Erythroblast (primary cell): ENCODE results near the gene HECW1.
"Not testable (repeated sequence)": the region's sequence is repeated elsewhere in the genome, so short reads cannot be mapped to it uniquely, and the experiment has no call there.

Experiments used
- DNase-seq, 2 experiments: peaks; one replicate each; lab custom pipeline; 2025; lab: John Stamatoyannopoulos, UW
- GATA1 ChIP-seq: IDR thresholded peaks from 2 replicates; pipeline ENCODE4 v1.6.1; 2011; ENCODE audit warnings: low read depth, mild to moderate bottlenecking, control low read depth, low read length, moderate library complexity
- POLR2A ChIP-seq: IDR thresholded peaks from 2 replicates; pipeline ENCODE4 v1.6.1; 2011; ENCODE audit warnings: mild to moderate bottlenecking, low read length

HECW1 gene

DNA sequence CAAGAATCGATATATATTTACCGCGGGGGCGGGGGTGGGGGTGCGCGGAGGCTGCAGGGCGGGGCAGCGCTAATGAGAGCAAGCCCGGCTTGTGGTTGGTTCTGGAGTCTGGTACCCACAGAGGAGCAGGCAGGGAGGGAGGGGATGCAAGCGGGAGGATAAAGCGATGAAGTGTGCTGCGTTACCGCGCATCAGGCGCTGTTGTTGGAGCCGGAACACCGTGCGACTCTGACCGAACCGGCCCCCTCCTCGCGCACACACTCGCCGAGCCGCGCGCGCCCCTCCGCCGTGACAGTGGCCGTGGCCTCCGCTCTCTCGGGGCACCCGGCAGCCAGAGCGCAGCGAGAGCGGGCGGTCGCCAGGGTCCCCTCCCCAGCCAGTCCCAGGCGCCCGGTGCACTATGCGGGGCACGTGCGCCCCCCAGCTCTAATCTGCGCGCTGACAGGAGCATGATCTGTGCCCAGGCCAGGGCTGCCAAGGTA lies at the start of gene HECW1:
TSS of gene HECW1 (plus strand) at position 189 of the 482 bp plus-strand sequence. CDS start 131,259 bp downstream, outside the sequence.
- DNase-seq: no peak

DNA sequence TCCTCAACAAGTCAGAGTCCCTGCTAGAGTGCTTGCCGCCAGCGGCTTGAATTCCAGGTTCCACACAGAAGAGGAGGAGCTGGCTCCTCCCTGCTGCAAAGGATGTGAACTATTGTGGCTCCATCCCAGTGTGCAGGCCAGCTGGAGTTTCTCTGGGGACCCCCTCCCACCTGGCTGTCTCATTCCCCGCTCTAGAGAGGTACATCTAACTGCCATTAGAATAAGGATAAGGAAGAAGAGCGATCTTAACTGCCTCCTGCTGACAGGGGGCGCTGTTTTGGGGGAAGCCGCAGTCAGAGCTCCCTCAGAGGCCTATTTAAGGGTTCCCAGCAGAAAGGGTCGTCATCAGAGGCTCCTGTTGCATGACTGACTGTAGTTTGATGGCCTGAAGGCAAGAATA lies 40.8 kb upstream of the HECW1 start:
- TF ChIP-seq GATA1: no peak
- no peak for TF ChIP-seq POLR2A
- peak; percentile 21 to 54 for DNase-seq

More for the DNA sequence above, at the start of gene HECW1:
- no peak for TF ChIP-seq GATA1
- no peak for TF ChIP-seq POLR2A

DNA sequence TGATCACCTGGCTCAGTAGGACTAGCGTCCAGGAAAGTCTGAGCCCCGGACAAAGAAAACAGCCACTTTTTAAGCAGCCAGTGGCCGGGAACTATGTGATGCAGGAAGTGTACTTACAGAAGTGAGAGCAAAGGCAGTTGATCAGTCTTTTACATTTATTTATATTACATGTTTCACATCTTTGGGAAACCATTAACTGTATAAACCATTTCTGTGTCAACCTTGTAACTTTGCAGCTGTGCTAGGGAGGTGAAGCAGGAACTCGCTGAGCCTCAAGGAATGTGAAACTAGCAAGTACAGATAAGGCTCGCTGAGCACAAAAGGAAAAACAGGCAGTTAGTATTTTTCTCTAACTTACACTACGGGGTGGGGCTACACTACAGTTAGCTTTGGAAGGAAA lies 39.9 kb upstream of the HECW1 start:
- DNase-seq: no peak
- TF ChIP-seq GATA1 (no peak), POLR2A (no peak)

GRCh38 chr7:43073811-43074210 lies 38.6 kb upstream of the HECW1 start:
- not testable (repeated sequence) for DNase-seq

DNA sequence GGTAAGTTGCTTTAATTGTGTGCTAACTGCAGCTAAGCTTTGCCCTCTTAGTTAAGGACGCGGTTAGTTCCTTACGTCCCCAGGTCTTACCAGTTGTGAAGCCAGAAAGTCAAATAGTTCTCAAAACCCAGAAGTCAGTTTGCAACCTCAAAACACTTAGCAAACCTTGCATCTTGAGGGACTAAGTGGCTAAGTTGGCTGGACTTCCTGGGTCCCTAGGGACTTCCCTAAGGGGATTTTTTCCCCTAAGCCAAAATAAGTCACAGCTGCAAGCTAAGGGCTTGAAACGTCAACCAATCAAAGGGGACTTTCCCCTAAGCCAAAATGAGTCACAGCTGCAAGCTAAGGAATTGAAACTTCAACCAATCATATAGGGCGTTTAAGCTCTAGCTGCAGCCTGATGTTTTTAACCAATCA lies 36.2 kb upstream of the HECW1 start:
- TF ChIP-seq GATA1: no peak
- TF ChIP-seq POLR2A: no peak
- no peak for DNase-seq

GRCh38 chr7:43076606-43077005 lies 35.8 kb upstream of the HECW1 start:
- DNase-seq: no peak
- TF ChIP-seq POLR2A (no peak), GATA1 (no peak)

DNA sequence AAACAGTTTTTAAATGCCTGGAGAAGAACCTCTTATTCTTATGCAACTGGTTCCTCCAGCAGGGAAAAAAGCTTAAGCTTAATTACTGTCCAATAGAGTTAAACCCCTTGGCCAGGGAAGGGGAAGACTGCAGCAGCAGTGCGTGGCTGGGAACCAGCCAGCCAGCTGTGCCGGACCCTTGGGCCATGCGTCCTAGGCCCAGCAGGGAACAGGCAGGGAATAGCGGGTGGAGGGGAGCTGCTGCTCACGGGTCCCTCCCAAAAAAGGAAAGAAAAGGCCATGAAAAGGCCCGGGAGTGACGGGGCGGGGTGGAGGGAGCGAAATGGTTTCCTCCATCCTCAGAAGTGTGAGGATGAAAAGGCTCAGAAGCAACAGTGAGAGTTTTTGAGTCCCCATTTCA lies 35.2 kb upstream of the HECW1 start:
- no peak for DNase-seq
- no peak for TF ChIP-seq POLR2A
- no peak for TF ChIP-seq GATA1

DNA sequence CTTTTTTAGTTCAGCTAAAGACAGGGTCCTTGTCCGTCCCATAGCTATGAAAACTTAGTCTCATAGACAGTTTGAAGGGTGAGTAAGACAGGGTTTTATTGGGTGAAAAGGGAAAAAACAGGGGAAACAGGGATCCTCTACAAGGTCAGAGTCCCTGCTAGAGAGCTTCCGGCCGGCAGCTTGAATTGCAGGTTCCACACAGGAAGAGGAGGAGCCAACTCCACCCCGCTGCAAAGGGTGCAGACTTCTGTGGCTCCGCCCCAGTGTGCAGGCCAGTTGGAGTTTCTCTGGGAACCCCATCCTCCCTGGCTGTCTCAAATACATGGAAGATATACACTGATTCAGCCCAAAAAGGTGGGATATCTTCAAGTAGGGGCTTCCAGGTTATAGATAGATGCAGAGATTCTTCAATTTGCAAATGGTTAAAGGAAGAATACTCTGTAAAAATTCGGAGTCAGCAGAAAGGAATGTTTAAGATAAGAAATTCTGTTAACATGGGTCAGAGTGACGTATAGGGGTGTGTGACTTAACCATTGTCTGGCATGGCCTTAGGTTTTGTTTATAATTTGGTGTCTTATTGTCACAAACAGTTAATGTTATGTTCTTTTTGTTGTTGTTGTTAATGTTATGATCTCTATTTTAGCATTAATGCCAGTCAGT lies 34.6 kb upstream of the HECW1 start:
- no peak for DNase-seq

DNA sequence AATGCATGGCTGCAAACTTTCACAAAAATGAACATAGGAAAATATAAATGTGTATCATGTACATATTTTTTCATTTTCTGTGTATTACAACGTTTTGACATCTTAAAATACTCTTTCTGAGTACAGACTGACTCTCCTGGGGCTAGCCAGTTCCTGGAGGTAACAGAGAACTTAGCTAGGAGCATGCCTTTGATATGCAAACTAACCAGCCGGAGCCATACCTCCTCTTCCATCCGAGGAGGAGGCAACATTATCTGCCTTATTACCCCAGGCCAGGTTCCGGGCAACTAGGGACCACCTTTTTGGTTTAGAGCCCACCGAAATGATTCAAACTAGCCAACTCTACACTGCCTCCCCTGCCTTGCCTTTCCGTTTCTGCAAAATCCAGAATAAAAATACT lies 33.7 kb upstream of the HECW1 start:
- TF ChIP-seq POLR2A (no peak), GATA1 (no peak)
- DNase-seq: no peak

More for the DNA sequence above, 34.6 kb upstream of the HECW1 start:
- TF ChIP-seq POLR2A (no peak), GATA1 (no peak)

DNA sequence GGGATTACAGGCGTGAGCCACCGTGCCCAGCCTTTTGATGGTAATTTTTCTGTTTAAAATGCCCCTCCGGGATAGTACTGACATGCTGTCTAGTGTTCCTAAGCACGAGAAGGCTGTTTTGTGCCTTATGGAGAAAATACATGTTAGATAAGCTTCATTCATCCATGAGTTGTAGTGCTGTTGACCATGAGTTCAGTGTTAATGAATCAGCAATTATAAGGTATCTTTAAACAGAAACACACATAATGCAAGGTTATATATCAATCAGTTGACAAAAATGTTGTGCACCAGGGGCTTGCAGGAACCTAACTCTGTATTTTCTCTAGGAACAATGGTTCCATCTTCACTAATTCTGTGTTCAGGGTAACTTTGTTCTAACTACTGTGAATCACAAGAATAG lies 30.8 kb upstream of the HECW1 start:
- no peak for TF ChIP-seq GATA1
- no peak for TF ChIP-seq POLR2A
- DNase-seq: no peak

GRCh38 chr7:43083106-43083505 lies 29.3 kb upstream of the HECW1 start:
- no peak for TF ChIP-seq GATA1
- no peak for TF ChIP-seq POLR2A
- no peak for DNase-seq

GRCh38 chr7:43085017-43085416 lies 27.4 kb upstream of the HECW1 start:
- TF ChIP-seq POLR2A (no peak), GATA1 (no peak)
- DNase-seq: no peak

- no peak for DNase-seq
- no peak for TF ChIP-seq GATA1
- no peak for TF ChIP-seq POLR2A
Measured at GRCh38 chr7:43085992-43086391, 26.5 kb upstream of the HECW1 start.

DNA sequence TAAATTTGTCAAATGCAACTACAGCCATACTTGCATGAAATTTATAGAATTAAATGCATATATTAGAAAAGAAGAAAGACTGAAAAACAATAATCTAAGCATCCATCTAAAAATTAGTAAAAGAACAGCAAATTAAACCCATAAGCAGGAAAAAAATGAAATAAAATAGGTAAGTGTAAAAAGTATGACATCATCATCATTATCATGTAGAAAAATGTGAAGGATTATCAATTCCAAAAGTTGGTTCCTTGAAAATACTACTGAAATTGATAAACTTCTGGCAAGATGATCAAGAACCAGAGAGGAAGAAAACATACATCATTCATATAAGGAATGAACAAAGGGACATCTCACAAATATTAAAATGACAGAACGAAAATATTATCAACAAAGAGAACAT lies 19.6 kb upstream of the HECW1 start:
- no peak for DNase-seq
- TF ChIP-seq GATA1 (no peak), POLR2A (no peak)

DNA sequence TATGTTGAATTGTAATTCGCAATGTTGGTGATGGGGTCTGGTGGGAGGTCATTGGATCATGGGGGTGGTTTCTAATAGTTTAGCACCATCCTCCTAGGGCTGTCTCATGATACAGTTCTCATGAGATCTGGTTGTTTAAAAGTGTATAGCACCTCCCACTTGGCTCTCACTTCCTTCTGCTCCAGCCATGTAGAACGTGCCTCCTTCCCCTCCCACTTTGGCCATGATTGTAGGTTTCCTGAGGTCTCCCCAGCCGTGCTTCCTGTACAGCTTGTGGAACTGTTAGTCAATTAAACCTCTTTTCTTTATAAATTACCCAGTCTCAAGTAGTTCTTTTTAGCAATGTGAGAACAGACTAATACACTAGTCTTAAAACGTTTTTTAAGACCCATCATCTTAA lies 15.6 kb upstream of the HECW1 start:
- TF ChIP-seq GATA1: no peak
- TF ChIP-seq POLR2A: no peak
- DNase-seq: no peak
